HG03097 (cell line): ENCODE results near the gene FBP1.

Source experiments
- ATAC-seq: cut with Tn5 transposase; IDR thresholded peaks from one replicate; pipeline ENCODE4 v1.9.1; 2021; ENCODE audit not compliant: unreplicated experiment, low FRiP score

FBP1 gene

GRCh38 chr9:94657021-94657725, 17.9 kb upstream of the FBP1 start:
- ATAC-seq, result no peak

- ATAC-seq, result peak; percentile 86
Observed at GRCh38 chr9:94656200-94656599, 16.9 kb upstream of the FBP1 start.

GRCh38 chr9:94655739-94656138, 16.4 kb upstream of the FBP1 start:
- ATAC-seq, result no peak

GRCh38 chr9:94654165-94654894, 15.0 kb upstream of the FBP1 start:
- no peak for ATAC-seq

GRCh38 chr9:94650949-94651348, 11.6 kb upstream of the FBP1 start:
- no peak for ATAC-seq

GRCh38 chr9:94649100-94649819, 9.9 kb upstream of the FBP1 start:
- ATAC-seq, result no peak

- no peak for ATAC-seq
Observed at GRCh38 chr9:94648185-94648584, 8.9 kb upstream of the FBP1 start.

- no peak for ATAC-seq
Observed at GRCh38 chr9:94645901-94646300, 6.6 kb upstream of the FBP1 start.

GRCh38 chr9:94644543-94644942, 5.2 kb upstream of the FBP1 start:
- ATAC-seq, result no peak

GRCh38 chr9:94643741-94644140, 4.4 kb upstream of the FBP1 start:
- ATAC-seq, result no peak

GRCh38 chr9:94643176-94643575, 3.9 kb upstream of the FBP1 start:
- ATAC-seq, result no peak

GRCh38 chr9:94642501-94642900, 3.2 kb upstream of the FBP1 start:
- ATAC-seq, result no peak

GRCh38 chr9:94639999-94640376, 670 bp upstream of the FBP1 start:
- ATAC-seq, result no peak

- ATAC-seq, result no peak
Observed at GRCh38 chr9:94638335-94639060, 820 bp downstream of the FBP1 start.

- no peak for ATAC-seq
Observed at GRCh38 chr9:94632737-94633136, 6.6 kb downstream of the FBP1 start.

- no peak for ATAC-seq
Observed at GRCh38 chr9:94631599-94631998, 7.7 kb downstream of the FBP1 start.

- ATAC-seq, result no peak
Observed at GRCh38 chr9:94630833-94631232, 8.5 kb downstream of the FBP1 start.

- no peak for ATAC-seq
Observed at GRCh38 chr9:94630281-94630680, 9.0 kb downstream of the FBP1 start.

GRCh38 chr9:94627287-94627686, 12.0 kb downstream of the FBP1 start:
- ATAC-seq, result no peak

- no peak for ATAC-seq
Observed at GRCh38 chr9:94625835-94626234, 13.5 kb downstream of the FBP1 start.

GRCh38 chr9:94624629-94625028, 14.7 kb downstream of the FBP1 start:
- ATAC-seq, result no peak
